Activated CD4-positive, CD25-positive, alpha-beta regulatory T cell (primary cell): ENCODE data around the gene SLC17A5.
"Not testable (repeated sequence)": the region's sequence is repeated elsewhere in the genome, so short reads cannot be mapped to it uniquely, and the experiment has no call there.

Experiments
- DNase-seq, 4 experiments: peaks; one replicate each; lab custom pipeline; 2025; lab: John Stamatoyannopoulos, UW

Gene SLC17A5

DNA sequence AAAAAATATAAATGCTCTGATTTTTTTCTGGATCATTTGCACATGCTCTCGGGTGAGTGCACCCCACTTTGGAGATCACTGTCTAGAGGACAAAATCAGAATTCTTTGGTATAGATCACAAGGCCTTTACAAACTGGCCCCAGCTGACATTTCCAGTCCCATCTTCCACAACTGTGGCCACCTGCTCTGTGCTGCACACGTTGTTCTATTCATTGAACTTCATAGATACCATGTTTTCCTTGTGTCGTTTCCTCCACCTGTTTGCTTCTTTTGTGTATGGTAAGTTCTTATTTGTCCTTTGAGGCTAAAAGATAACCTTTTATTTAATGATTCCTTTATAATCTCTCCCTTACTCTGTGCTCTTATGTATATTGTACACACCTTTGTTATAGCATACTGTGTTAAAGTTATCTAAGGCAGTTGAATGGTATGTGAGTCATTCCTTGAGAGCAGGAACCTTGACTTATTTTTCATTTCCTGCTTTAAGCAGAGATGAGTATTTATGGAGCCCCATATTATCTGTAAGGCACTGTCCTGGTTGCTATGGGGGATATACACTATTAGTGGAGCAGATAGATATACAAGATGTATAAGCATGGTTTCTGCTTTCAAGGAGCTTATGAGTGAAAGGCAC, 12.0 kb upstream of the SLC17A5 start:
- no peak for DNase-seq

DNA sequence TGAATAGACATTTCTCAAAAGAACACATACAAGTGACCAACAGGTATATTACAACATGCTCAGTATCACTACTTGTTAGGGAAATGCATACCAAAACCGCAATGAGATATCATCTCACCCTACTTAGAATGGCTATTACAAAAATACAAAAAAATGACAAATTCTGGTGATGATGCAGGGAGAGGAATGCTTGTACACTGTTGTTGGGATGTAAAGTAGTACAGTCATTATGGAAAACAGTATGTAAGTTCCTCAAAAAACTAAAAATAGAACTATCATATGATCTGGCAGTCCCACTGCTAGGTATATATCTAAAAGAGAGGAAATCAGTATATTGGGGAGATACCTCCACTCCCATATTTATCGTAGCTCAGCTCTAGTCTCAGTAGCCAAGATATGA, 10.9 kb upstream of the SLC17A5 start:
- no peak for DNase-seq

DNA sequence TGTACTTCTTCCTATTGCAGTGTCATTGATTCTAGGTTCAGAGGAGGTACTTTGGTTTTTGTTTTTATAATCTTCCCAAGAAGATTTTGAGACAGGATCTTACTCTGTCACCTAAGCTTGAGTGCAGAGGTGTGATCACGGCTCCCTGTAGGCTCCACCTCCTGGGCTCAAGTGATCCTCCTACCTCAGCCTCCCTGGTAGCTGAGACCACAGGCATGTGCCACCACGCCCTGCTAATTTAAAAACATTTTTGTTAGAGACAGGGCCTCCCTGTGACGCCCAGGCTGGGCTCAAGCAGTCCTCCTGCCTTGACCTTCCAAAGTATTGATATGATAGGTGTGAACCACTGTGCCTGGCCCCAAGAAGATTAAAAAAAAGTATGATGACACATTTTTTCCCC, 3.4 kb upstream of the SLC17A5 start:
- no peak for DNase-seq

DNA sequence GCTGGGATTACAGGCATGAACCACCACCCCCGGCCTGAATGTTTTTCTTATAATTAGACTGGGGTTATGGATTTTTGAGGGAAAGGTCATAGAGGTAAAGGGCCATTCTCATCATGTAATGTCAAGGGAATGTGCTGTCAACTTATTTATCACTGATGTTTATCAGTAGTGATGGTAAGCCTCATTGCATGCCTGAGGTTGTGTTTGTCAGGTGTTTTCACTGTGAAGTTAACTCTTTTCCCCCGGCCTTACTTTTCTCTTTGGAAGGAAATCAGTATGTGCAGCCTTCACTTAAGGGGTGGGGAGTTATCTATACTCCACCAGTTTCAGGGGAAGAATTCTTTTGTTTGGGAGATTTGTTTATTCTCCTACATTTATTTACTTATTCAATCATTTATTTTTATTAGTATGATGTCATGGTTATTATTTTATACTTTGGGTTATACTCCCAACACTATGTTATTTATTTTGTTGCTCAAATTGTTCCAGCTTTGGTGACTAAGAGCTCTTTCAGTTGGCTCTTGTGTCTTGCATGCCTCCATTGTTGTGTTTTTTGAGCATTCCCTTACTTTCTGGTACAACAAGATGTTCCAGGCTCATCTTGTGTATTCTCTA, 2.8 kb upstream of the SLC17A5 start:
- no peak for DNase-seq

DNA sequence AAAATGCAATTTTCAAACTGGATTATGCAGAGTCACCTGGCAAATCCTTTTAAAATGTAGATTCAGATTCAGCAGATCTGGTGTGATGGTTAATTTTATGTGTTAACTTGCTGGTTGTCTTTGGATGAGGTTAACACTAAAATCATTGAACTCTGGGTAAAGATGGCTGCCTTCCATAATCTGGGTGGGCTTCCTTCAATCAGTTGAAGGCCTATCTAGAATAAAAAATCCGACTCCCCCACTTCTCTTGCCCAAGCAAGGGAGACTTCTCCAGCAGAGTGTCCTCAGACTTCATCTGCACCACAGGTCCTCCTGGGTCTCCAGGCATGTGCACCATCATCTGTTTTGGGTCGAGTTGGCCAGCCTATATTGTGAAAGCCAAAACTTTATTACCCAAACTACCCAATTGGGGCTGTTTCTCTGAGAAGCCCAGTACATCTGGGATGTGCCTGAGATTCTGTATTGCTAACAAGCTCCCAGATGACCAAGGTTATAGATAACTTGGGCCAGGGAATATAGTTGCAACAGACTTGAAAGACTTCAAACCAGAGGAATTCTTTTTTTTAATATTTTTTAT, 1.6 kb upstream of the SLC17A5 start:
- no peak for DNase-seq

DNA sequence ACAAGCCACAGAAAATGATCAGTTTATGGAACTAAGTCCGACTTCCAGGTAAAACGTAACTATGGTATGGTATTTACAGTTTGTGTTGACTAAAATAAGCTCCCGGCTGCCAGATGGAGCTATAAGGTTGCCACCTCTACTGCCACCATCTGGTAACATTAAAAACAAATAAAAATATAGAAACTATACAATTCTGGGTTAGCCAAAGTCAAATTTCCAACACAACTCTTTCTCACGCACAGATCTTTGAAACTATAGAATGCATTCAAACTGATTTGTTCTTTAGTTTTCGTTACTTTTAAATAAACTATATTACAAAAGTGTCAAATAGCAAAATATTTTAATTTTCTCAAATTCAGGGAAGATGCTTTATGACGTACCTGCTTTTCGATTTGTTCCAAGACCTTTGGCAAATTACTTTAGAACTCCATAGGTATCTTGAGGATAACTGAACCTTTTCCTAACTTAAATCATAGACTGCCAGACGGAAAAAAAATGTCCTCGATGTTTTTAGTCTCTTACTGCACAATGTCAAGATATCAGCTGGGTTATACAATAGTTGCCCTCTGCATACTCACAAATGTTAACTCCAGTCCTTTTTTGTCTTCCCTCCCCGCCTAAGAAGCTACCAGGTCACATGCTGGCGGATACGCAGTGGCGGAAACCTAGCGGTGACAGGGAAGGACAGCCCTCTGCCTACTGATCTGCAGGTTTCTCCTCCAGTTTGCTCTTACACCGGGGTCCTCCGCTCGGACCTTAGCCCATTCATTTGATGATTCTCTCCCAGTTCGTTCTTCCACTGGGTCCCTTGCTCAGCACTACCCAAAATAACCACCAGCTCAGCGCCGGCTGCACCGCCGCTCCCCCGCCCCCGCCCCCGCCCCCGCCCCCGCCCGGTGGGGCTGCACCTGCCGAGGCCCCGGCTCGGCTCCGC, 888 bp downstream of the SLC17A5 start:
- DNase-seq: peak; percentile 7 to 49 (median 29)

DNA sequence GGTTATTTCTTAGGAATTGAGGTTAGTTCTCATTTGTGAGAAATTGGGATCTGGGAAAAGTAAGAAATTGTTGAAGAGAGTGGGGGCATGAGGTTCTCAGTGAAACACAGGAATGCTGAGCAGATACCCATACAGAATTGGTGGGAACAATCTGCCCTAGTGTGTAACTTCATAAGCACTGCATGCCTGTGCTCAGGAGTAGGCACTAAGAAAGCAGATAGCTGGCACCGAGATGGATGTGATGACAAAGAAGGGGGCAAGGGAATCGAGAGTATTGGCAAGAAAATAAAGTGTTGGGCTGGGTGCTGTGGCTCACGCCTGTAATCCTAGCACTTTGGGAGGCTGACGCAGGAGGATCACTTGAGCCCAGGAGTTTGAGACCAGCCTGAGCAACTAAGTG, 4.0 kb downstream of the SLC17A5 start:
- DNase-seq: no peak

GRCh38 chr6:73648166-73648565, 5.6 kb downstream of the SLC17A5 start:
- no peak for DNase-seq

DNA sequence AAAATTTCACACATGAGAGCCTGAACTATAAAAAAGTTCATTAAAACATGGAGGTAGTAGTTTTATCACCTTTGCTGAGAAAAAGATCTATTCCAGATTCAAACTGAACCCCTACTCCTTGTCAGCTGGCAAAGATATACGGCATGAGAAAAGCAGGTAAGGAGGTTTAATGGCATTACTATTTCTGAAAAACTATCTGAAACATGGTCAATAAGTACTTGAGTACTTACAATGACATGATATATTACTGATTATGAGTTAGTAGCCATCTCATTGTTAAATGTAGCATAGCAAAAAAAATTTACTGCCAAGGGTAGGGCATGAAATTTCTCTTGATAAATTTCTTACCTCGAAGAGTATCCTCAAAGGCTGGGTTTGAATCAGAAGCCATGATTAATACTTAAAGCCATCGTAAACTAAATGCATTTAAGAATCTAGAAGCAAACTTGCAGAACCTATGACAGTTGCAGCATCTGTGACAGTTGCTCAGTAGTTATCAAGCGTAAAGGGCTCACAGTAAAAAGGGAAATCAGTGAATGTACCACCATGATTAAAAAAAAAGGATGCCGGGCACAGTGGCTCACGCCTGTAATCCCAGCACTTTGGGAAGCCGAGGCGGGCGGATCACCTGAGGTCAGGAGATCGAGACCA, 8.7 kb downstream of the SLC17A5 start:
- DNase-seq: no peak

GRCh38 chr6:73644030-73644429, 9.8 kb downstream of the SLC17A5 start:
- DNase-seq: no peak

GRCh38 chr6:73642530-73642929, 11.3 kb downstream of the SLC17A5 start:
- no peak for DNase-seq

DNA sequence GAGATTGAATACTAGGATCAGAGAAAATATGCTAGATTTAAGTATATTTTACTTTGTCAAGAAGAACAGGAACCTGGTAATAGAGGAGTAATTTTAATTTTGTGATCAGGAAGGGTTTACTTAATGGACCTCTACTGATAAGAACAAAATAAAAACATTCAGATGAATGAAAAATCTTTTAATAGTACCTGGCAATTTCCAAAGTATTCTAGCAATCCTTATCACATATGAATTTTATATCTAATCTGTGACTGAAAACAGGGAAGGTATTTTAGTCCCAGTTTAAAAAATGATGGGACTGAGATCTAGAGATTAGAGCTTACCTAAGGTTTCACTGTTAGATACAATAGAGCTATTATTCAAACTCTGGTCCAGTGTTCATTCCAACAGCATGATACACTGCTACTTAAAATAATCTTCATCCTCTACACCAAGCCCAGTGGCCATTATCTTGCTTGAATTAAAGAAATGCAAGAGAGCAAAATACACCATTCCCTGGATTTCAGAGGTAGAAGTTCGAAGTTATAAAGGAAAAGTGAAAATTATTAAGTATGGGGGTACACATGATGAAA, 13.5 kb downstream of the SLC17A5 start:
- no peak for DNase-seq

GRCh38 chr6:73639040-73639439, 14.8 kb downstream of the SLC17A5 start:
- DNase-seq: no peak

- no peak for DNase-seq
Measured at GRCh38 chr6:73637404-73637803, 16.4 kb downstream of the SLC17A5 start.

GRCh38 chr6:73636048-73636447, 17.7 kb downstream of the SLC17A5 start:
- no peak for DNase-seq

DNA sequence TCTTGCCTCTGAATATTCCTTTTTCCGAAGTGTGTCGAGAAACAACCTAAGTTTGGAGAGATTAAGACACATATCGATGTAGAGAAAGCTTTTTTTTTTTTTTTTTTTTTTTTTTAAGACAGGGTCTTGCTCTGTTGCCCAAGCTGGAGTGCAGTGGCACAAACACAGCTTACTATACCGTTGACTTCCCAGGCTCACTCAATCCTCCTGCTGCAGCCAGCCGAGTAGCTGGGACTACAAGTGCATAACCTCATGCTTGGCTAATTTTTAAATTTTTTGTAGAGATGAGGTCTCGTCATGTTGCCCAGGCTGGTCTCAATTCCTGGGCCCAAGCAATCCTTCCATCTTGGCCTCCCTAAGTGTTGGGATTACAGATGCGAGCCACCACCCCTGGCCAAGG, 21.4 kb downstream of the SLC17A5 start:
- no peak for DNase-seq

DNA sequence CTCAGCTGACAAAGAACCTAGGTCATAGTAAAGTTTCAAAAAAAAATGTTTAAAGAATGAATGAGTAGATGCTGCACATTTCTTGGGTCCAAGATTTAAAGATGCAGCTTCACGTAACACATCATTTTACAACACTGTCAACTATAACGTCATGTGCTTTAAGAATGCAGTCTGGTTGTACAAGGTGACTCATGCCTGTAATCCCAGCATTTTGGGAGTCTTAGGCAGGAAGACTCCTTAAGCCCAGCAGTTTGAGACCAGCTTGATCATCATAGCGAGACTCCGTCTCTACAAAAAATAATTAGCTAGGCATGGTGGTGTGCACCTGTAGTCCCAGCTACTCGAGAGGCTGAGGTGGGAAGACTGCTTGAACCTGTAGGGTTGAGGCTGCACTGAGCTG, 21.9 kb downstream of the SLC17A5 start:
- DNase-seq: no peak

GRCh38 chr6:73630401-73630800, 23.4 kb downstream of the SLC17A5 start:
- no peak for DNase-seq

DNA sequence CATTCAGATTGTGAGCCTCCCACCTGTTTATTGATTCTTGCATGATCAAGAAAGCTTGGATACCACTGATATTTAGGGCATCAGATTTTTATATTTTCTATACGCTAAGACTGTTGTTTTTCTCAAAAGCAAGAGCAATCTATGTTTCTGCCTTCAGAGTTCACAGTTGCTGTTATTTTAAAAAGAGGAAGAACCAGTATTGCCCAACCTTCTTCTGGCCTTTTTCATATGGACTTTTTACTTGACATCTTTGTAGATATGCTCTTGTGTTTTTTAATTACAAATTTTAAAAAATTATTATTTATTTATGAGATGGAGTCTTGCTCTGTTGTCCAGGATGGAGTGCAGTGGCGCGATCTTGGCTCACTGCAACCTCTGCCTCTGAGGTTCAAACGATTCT, 28.9 kb downstream of the SLC17A5 start:
- no peak for DNase-seq

- DNase-seq: not testable (repeated sequence)
Measured at GRCh38 chr6:73623480-73623879, 30.3 kb downstream of the SLC17A5 start.

- DNase-seq: not testable (repeated sequence)
Measured at GRCh38 chr6:73618082-73618481, 35.7 kb downstream of the SLC17A5 start.

- no peak for DNase-seq
Measured at GRCh38 chr6:73614802-73615201, 39.0 kb downstream of the SLC17A5 start.
